Lung (tissue), 12 donors: ENCODE measurements around the gene MCTP2. TPM values are rescaled to one million over a fixed set of nuclear protein-coding genes. Genes with fewer than 3 reads are reported as not detected.

Source experiments
- ATAC-seq: fragments of 200-7000 bp; cut with Tn5 transposase; one replicate; pipeline ENCODE4 v1.9.1; 2020; ENCODE audit warnings: moderate number of reproducible peaks; ENCODE audit not compliant: insufficient read depth, low FRiP score
- DNase-seq, 3 donors: peaks; one replicate each; pipeline ENCODE4 v3.0.0-alpha.2; 2013 to 2017
- H3K27ac ChIP-seq, 2 donors: one replicate each; pipeline ENCODE4 v1.5.1; 2013; ENCODE audit warnings: mild to moderate bottlenecking in 2 of 2, moderate library complexity in 2 of 2, control low read depth in 1 of 2, inconsistent platforms in 1 of 2, low read depth in 1 of 2, low read length in 1 of 2
- H3K27me3 ChIP-seq, 3 donors: one replicate each; pipeline ENCODE4 v1.5.1; 2013; ENCODE audit warnings: low read length in 2 of 3; ENCODE audit not compliant: control insufficient read depth in 3 of 3, insufficient read depth in 3 of 3
- H3K36me3 ChIP-seq, 4 donors: one replicate each; pipeline ENCODE4 v1.5.1; 2013; ENCODE audit warnings: low read length in 4 of 4, mild to moderate bottlenecking in 1 of 4, moderate library complexity in 1 of 4; ENCODE audit not compliant: control insufficient read depth in 4 of 4, insufficient read depth in 4 of 4
- H3K4me1 ChIP-seq, 5 donors: one replicate each; pipeline ENCODE4 v1.5.1; 2013; ENCODE audit warnings: low read length in 5 of 5, mild to moderate bottlenecking in 2 of 5, moderate library complexity in 1 of 5; ENCODE audit not compliant: control insufficient read depth in 5 of 5, insufficient read depth in 5 of 5
- H3K4me3 ChIP-seq: one replicate; pipeline ENCODE4 v1.5.1; 2013; ENCODE audit warnings: mild to moderate bottlenecking, control low read depth, moderate library complexity
- H3K9ac ChIP-seq, 2 donors: one replicate each; pipeline ENCODE4 v1.5.1; 2013; ENCODE audit warnings: low read length in 2 of 2, control low read depth in 1 of 2; ENCODE audit not compliant: insufficient read depth in 1 of 2
- H3K9me3 ChIP-seq, 4 donors: one replicate each; pipeline ENCODE4 v1.5.1; 2013; ENCODE audit warnings: low read length in 3 of 4, mild to moderate bottlenecking in 1 of 4, moderate library complexity in 1 of 4; ENCODE audit not compliant: control insufficient read depth in 4 of 4, insufficient read depth in 3 of 4
- WGBS, 2 donors: extraction: QIAGEN DNeasy Blood & Tissue Kit; methylation state at CpG; one replicate each; pipeline ENCODE4 v1.1.7; 2013; 5-methylcytosine and 5-hydroxymethylcytosine counted together
- polyA plus RNA-seq, 2 donors: library from polyadenylated mRNA; stranded (reverse); fragments of 200-250 nt; gene quantifications; one replicate each; pipeline ENCODE4 v1.2.1, GENCODE V29; 2013
- total RNA-seq, 2 donors: library from RNA; depleted of rRNA in 1 of 2; stranded (reverse); fragments of >200 nt in 1 of 2; gene quantifications; one replicate each; pipeline ENCODE4 v1.2.1, GENCODE V29; 2014 to 2021
- TF ChIP-seq, protein P1 (sequence below): IDR thresholded peaks from 2 replicates; pipeline ENCODE4 v1.5.1; 2012; ENCODE audit warnings: mild to moderate bottlenecking; ENCODE audit errors: control extremely low read depth, extremely low read depth
- donor health status: control.
- donor health status: control.
- donor health status: Bipolar disorder and iron deficiency.
- donor health status: healthy.
- donor health status: DM: yes; HTN: yes; CAD: no.

The MCTP2 gene
- total and polyA plus RNA-seq, 4 donors: 3.5 to 92.5 (median 30.2) TPM

DNA sequence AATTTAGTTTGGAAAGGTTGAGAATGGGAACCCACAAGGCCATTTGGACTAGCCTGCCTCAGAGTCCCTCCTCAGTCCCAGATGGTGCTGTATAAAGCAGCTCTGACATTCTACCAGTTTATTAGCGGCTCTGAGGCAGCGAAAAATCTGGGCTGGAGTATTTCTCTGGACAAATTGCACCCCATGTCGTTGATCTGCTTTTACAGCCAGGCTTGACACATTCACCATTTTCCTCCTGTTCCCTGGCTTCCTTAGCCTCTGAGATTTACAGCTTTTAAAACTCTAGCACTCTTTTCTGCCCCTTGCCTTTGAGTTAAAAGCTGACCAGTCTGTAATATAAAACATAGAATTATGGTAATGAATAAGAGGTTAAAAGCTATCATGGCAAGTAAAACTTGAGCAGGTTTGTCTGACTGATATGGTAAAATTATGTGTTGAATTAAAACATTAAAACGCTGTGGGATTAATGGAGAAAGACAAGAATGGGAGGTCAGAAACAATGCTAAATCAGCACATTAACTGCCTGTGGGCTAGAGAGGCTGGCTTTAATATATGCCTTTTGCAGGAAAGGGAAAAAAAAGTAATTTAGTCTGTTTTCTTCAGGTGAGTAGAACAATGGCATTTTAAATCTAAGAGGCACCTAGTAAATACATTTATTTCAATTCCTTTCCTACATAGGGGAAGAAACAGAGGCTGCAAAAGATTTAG lies 131.2 kb downstream of the MCTP2 start:
- Histone ChIP-seq H3K9ac (no peak overlapping the region), H3K36me3 (peaks cover 0 to 3% (median 0%) of the 10 kb centered on the region in 4 donors), H3K4me1 (peaks cover 0 to 41% (median 4%) of the 10 kb centered on the region in 5 donors), H3K4me3 (no peak overlapping the region), H3K27ac (no peak overlapping the region), H3K9me3 (peaks cover 0 to 3% (median 0%) of the 10 kb centered on the region in 4 donors), H3K27me3 (no peaks in the 10 kb centered on the region)
- DNase-seq (no peak), ATAC-seq (no peak)
- WGBS, 2 donors: 74 to 82% methylated on average over 4 of the region's 4 CpGs
- TF ChIP-seq, protein P1, sequence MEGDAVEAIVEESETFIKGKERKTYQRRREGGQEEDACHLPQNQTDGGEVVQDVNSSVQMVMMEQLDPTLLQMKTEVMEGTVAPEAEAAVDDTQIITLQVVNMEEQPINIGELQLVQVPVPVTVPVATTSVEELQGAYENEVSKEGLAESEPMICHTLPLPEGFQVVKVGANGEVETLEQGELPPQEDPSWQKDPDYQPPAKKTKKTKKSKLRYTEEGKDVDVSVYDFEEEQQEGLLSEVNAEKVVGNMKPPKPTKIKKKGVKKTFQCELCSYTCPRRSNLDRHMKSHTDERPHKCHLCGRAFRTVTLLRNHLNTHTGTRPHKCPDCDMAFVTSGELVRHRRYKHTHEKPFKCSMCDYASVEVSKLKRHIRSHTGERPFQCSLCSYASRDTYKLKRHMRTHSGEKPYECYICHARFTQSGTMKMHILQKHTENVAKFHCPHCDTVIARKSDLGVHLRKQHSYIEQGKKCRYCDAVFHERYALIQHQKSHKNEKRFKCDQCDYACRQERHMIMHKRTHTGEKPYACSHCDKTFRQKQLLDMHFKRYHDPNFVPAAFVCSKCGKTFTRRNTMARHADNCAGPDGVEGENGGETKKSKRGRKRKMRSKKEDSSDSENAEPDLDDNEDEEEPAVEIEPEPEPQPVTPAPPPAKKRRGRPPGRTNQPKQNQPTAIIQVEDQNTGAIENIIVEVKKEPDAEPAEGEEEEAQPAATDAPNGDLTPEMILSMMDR: no peak

DNA sequence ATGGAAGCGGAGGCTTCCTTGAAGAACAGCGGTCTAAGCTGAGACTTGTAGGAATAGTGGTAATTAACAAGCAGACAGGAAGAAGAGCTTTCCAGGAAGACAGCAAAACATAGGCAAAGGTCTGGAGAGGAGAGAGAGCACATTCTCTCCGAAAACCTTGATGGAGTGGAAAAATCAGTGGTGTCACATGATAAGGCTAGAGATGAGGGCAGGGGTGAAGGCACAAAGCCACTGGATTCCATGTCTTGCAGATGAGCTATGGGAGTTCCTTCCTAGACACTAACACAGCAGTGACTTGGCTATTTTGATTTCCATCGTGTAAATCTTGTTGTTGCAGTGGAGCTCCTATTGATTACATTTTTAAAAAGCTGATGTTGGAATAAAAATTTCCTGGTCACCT lies 132.0 kb downstream of the MCTP2 start:
- peaks cover 0 to 4% (median 0%) of the 10 kb centered on the region in 4 donors for H3K36me3 ChIP-seq
- no peaks in the 10 kb centered on the region for H3K27me3 ChIP-seq
- H3K9me3 ChIP-seq: peaks cover 0 to 3% (median 0%) of the 10 kb centered on the region in 4 donors
- WGBS, 2 donors: 74 to 85% methylated on average over 4 of the region's 4 CpGs
- no peak for ATAC-seq
- H3K9ac ChIP-seq: no peak overlapping the region
- H3K27ac ChIP-seq: peak overlapping the region in 1 of 2 donors; percentile 52
- peaks cover 0 to 38% (median 4%) of the 10 kb centered on the region in 5 donors for H3K4me1 ChIP-seq
- DNase-seq: no peak
- TF ChIP-seq, protein P1: no peak
- H3K4me3 ChIP-seq: no peak overlapping the region

DNA sequence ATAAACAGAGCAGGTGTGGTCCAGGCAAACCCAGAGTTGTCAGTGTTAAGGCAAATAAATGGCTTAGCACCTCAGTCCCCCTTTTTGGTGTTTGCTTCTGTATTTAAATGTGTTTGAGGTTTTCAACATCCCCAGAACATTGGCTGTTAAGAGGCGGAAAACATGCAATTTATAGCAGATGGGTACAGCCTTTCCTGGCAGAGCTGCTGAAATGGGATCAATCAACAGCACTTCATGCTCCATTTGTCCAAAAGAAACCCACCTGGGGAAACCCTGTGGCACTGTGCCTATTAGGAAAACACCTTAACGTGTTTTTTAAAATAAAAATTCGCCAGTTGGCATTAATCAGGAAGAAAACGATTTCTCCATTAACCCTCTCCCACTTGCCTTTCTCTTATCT lies 135.4 kb downstream of the MCTP2 start:
- TF ChIP-seq, protein P1: no peak
- Histone ChIP-seq H3K27ac (no peak overlapping the region), H3K4me1 (peaks cover 0 to 43% (median 4%) of the 10 kb centered on the region in 5 donors), H3K4me3 (no peak overlapping the region), H3K9ac (peak overlapping the region in 1 of 2 donors; percentile 23), H3K27me3 (no peaks in the 10 kb centered on the region), H3K36me3 (peaks cover 0 to 4% (median 0%) of the 10 kb centered on the region in 4 donors), H3K9me3 (no peaks in the 10 kb centered on the region)
- DNase-seq: no peak
- ATAC-seq: no peak
- 65 to 77% methylated on average over 4 of the region's 4 CpGs for WGBS, 2 donors
